Neural progenitor cell (in vitro differentiated cells): ENCODE data around the gene IDE.

Source experiments
- EZH2 ChIP-seq: fragments of 200-600 bp; sonication (generic); IDR thresholded peaks from 2 replicates; pipeline ENCODE4 v1.6.1; 2017; ENCODE audit warnings: antibody characterized with exemption, mild to moderate bottlenecking, moderate library complexity
- EZH2phosphoT487 ChIP-seq: fragments of 200-600 bp; sonication (generic); IDR thresholded peaks from 2 replicates; pipeline ENCODE4 v1.6.1; 2017; ENCODE audit warnings: antibody characterized with exemption
- TF ChIP-seq, protein P1 (sequence below): fragments of 200-600 bp; sonication (generic); IDR thresholded peaks from 2 replicates; pipeline ENCODE4 v1.5.1; 2017; ENCODE audit warnings: antibody characterized with exemption, mild to moderate bottlenecking

GRCh38 chr10:92604841-92605240 lies 30.9 kb upstream of the IDE start:
- TF ChIP-seq, protein P1, sequence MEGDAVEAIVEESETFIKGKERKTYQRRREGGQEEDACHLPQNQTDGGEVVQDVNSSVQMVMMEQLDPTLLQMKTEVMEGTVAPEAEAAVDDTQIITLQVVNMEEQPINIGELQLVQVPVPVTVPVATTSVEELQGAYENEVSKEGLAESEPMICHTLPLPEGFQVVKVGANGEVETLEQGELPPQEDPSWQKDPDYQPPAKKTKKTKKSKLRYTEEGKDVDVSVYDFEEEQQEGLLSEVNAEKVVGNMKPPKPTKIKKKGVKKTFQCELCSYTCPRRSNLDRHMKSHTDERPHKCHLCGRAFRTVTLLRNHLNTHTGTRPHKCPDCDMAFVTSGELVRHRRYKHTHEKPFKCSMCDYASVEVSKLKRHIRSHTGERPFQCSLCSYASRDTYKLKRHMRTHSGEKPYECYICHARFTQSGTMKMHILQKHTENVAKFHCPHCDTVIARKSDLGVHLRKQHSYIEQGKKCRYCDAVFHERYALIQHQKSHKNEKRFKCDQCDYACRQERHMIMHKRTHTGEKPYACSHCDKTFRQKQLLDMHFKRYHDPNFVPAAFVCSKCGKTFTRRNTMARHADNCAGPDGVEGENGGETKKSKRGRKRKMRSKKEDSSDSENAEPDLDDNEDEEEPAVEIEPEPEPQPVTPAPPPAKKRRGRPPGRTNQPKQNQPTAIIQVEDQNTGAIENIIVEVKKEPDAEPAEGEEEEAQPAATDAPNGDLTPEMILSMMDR = no peak
- no peak for TF ChIP-seq EZH2
- no peak for TF ChIP-seq EZH2phosphoT487
